Endothelial cell (in vitro differentiated cells): ENCODE data around the gene SLC25A28. TPM values are rescaled to one million over a fixed set of nuclear protein-coding genes. Genes with fewer than 3 reads are reported as not detected.
A peak's percentile ranks its signal among the peaks of the same experiment; 100 is the strongest.

Experiments used
- DNase-seq: peaks from one replicate; pipeline ENCODE4 v3.0.0; 2021; ENCODE audit warnings: low spot score
- H3K27ac Mint-ChIP-seq: one replicate; pipeline ENCODE4 v1.8.0; 2021; ENCODE audit warnings: mixed read lengths, inconsistent platforms; ENCODE audit not compliant: unreplicated experiment
- H3K27me3 Mint-ChIP-seq: one replicate; pipeline ENCODE4 v1.8.0; 2021; ENCODE audit warnings: mild to moderate bottlenecking, moderate library complexity, mixed read lengths, inconsistent platforms; ENCODE audit not compliant: unreplicated experiment
- H3K36me3 Mint-ChIP-seq: one replicate; pipeline ENCODE4 v1.8.0; 2021; ENCODE audit warnings: mild to moderate bottlenecking, low read depth, mixed read lengths, inconsistent platforms; ENCODE audit not compliant: unreplicated experiment
- H3K4me1 Mint-ChIP-seq: one replicate; pipeline ENCODE4 v1.8.0; 2021; ENCODE audit warnings: mild to moderate bottlenecking, mixed read lengths, inconsistent platforms; ENCODE audit not compliant: unreplicated experiment
- H3K4me3 Mint-ChIP-seq: one replicate; pipeline ENCODE4 v1.8.0; 2021; ENCODE audit warnings: mild to moderate bottlenecking, mixed read lengths, inconsistent platforms; ENCODE audit not compliant: unreplicated experiment
- H3K9me3 Mint-ChIP-seq: one replicate; pipeline ENCODE4 v1.8.0; 2021; ENCODE audit warnings: mixed read lengths, inconsistent platforms; ENCODE audit not compliant: unreplicated experiment
- CTCF ChIP-seq: fragments of 200-600 bp; sonication (generic); IDR thresholded peaks from one replicate; pipeline ENCODE4 v1.5.0; 2021; ENCODE audit warnings: antibody characterized with exemption; ENCODE audit not compliant: unreplicated experiment
- total RNA-seq: library from RNA; stranded (reverse); fragmentation: NEBNext Ultra II Directional; extraction: Animal tissue kit (Norgen Biotek cat#: 25700); gene quantifications from one replicate; pipeline ENCODE4 v1.2.1, GENCODE V29; 2021; ENCODE audit not compliant: unreplicated experiment

The SLC25A28 gene
- total RNA-seq, 1 donor from 2014 or later = 34.5 TPM

- peaks cover 5% of the 10 kb centered on the region for H3K36me3 Mint-ChIP-seq
- H3K9me3 Mint-ChIP-seq = no peaks in the 10 kb centered on the region
- H3K4me1 Mint-ChIP-seq = peaks cover 19% of the 10 kb centered on the region
- TF ChIP-seq CTCF = peak; percentile 28
- H3K4me3 Mint-ChIP-seq = peak overlapping the region; percentile 94
- peak; percentile 85 for DNase-seq
- peaks cover 10% of the 10 kb centered on the region for H3K27me3 Mint-ChIP-seq
- H3K27ac Mint-ChIP-seq = peak overlapping the region; percentile 87
These were observed 643 bp upstream of the SLC25A28 start for GRCh38 chr10:99620711-99621453.

DNA sequence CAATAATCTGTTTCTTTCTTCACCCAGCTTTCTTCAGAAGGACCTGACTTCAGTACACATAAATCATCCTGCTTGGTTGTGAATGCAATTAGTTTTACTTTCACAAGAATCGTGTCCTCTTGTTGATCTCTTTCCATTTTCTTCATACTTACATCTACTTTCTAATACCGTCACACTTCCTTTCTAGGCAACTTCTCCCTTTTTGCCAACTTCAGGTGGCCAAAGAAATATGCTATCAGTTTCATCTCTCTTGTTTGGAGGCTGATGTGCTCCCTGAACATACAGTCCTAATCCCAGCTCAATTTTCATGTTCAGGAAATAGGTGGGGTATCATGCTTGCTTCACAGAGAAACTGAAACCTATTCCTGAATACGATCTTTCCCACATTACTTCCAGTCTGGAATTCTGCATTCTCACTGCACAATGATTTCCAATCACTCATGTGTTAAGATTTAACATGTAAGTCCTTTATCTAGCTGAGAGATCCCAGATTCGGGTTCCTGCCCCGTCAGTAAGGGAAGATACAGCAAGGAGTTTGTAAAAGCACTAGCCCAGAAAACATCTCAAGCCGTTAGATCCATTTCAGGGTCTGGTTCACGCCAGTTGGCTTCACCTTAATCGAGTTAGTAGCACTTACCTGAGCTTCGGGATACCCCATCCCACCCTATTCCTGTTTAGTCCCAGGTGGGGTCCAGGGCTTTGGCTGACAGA, 994 bp downstream of the SLC25A28 start:
- Mint-ChIP-seq H3K27me3 (peaks cover 10% of the 10 kb centered on the region), H3K4me3 (peak overlapping the region; percentile 92), H3K4me1 (peaks cover 19% of the 10 kb centered on the region), H3K9me3 (no peaks in the 10 kb centered on the region), H3K27ac (peak overlapping the region; percentile 17), H3K36me3 (peaks cover 5% of the 10 kb centered on the region)
- DNase-seq = no peak
- no peak for TF ChIP-seq CTCF

GRCh38 chr10:99617696-99618095, 2.5 kb downstream of the SLC25A28 start:
- Mint-ChIP-seq H3K9me3 (no peaks in the 10 kb centered on the region), H3K27me3 (peaks cover 8% of the 10 kb centered on the region), H3K36me3 (peaks cover 6% of the 10 kb centered on the region), H3K4me3 (no peak overlapping the region), H3K27ac (no peak overlapping the region), H3K4me1 (peaks cover 19% of the 10 kb centered on the region)
- DNase-seq = no peak
- TF ChIP-seq CTCF = no peak

- Mint-ChIP-seq H3K4me3 (no peak overlapping the region), H3K27me3 (peaks cover 1% of the 10 kb centered on the region), H3K4me1 (peaks cover 11% of the 10 kb centered on the region), H3K36me3 (peaks cover 8% of the 10 kb centered on the region), H3K9me3 (no peaks in the 10 kb centered on the region), H3K27ac (no peak overlapping the region)
- DNase-seq = no peak
- TF ChIP-seq CTCF = no peak
These were observed 4.8 kb downstream of the SLC25A28 start for GRCh38 chr10:99615426-99615825.
